Suprapubic skin (tissue), 3 donors: ENCODE measurements around the gene HGF.
"Not testable (repeated sequence)": the region's sequence is repeated elsewhere in the genome, so short reads cannot be mapped to it uniquely, and the experiment has no call there.

Experiments used
- POLR2AphosphoS5 ChIP-seq, 3 donors: sonication (generic); formaldehyde crosslinking; IDR thresholded peaks; one replicate each; pipeline ENCODE4 v1.6.1; 2017; ENCODE audit warnings: antibody characterized with exemption in 3 of 3
- TF ChIP-seq, protein P1 (sequence below), 2 donors: fragments of 200-600 bp in 1 of 2; fragments of 450-650 bp in 1 of 2; sonication (generic) in 1 of 2; IDR thresholded peaks; one replicate each; pipeline ENCODE4 v1.5.1; 2016 to 2019; ENCODE audit warnings: antibody characterized with exemption in 2 of 2, mild to moderate bottlenecking in 1 of 2, moderate library complexity in 1 of 2

DNA sequence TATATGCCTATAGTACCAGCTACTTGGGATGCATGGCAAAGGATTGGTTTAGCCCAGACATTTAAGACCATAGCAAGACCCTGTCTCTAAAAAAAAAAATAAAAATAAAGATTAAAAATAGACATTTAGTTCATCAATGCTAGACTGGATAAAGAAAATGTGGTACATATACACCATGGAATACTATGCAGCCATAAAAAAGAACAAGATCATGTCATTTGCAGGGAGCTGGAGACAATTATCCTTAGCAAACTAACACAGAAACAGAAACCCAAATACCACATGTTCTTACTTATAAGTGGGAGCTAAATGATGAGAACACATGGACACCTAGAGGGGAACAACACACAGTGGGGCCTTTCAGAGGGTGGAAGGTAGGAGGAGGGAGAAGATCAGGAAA, 38.5 kb upstream of the HGF start:
- TF ChIP-seq, protein P1, sequence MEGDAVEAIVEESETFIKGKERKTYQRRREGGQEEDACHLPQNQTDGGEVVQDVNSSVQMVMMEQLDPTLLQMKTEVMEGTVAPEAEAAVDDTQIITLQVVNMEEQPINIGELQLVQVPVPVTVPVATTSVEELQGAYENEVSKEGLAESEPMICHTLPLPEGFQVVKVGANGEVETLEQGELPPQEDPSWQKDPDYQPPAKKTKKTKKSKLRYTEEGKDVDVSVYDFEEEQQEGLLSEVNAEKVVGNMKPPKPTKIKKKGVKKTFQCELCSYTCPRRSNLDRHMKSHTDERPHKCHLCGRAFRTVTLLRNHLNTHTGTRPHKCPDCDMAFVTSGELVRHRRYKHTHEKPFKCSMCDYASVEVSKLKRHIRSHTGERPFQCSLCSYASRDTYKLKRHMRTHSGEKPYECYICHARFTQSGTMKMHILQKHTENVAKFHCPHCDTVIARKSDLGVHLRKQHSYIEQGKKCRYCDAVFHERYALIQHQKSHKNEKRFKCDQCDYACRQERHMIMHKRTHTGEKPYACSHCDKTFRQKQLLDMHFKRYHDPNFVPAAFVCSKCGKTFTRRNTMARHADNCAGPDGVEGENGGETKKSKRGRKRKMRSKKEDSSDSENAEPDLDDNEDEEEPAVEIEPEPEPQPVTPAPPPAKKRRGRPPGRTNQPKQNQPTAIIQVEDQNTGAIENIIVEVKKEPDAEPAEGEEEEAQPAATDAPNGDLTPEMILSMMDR (IDR thresholded peaks at IDR 0.05), result not testable (repeated sequence)
- not testable (repeated sequence) for TF ChIP-seq POLR2AphosphoS5 (IDR thresholded peaks at IDR 0.05)
